Hepatic stellate cell (primary cell): ENCODE measurements around the gene SLC5A11.
"Not testable (repeated sequence)": the region's sequence is repeated elsewhere in the genome, so short reads cannot be mapped to it uniquely, and the experiment has no call there.

Experiments used
- DNase-seq: peaks from one replicate; pipeline ENCODE4 v3.0.0; 2011; ENCODE audit warnings: low spot score

The SLC5A11 gene

DNA sequence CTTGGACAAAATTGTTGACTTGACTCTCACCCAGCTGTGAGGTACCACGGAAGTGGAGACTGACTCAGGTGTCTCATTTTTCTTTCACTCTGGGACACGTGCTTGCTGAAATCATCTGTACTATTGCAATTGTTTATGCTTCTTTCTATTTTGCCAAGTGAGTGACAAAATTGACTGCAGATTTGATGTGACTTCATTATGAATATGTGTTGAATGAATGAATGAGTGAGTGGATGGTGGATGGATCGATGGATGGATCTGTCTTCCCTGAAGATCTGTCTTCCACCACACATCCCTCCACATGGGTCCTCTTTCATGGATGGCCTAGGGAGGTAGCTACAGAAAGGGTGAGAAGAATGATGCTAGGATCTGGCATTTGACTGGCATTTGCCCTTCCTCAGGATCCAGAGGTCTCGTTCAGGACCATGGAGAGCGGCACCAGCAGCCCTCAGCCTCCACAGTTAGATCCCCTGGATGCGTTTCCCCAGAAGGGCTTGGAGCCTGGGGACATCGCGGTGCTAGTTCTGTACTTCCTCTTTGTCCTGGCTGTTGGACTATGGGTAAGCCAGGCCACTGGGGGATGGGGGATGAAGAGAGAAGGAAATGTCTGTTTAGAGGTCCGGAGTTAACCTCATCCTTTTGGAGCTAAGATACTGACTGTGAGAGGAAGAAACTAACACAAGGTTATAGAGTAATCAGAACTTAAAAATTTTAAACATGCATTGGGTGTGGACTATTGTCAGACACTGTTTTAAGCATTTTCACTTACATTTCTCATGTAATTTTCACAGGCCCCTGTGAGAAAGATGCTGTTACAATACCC, 12.7 kb downstream of the SLC5A11 start:
- peak; percentile 65 for DNase-seq

DNA sequence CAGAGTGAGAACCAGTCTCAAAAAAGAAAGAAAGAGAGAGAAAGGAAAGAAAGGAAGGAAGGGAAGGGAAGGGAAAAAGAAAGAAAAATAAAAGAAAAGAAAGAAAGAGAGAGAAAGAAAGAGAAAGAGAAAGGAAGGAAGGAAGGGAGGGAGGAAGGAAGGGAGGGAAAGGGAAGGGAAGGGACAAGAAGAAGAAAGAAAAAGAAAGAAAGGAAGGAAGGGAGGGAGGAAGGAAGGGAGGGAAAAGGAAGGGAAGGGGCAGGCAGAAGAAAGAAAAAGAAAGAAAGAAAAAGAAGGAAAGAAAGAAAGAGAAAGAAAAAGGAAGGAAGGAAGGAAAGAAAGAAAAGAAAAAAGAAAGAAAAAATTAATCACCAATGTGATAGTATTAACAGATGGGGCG, 15.7 kb downstream of the SLC5A11 start:
- no peak for DNase-seq

DNA sequence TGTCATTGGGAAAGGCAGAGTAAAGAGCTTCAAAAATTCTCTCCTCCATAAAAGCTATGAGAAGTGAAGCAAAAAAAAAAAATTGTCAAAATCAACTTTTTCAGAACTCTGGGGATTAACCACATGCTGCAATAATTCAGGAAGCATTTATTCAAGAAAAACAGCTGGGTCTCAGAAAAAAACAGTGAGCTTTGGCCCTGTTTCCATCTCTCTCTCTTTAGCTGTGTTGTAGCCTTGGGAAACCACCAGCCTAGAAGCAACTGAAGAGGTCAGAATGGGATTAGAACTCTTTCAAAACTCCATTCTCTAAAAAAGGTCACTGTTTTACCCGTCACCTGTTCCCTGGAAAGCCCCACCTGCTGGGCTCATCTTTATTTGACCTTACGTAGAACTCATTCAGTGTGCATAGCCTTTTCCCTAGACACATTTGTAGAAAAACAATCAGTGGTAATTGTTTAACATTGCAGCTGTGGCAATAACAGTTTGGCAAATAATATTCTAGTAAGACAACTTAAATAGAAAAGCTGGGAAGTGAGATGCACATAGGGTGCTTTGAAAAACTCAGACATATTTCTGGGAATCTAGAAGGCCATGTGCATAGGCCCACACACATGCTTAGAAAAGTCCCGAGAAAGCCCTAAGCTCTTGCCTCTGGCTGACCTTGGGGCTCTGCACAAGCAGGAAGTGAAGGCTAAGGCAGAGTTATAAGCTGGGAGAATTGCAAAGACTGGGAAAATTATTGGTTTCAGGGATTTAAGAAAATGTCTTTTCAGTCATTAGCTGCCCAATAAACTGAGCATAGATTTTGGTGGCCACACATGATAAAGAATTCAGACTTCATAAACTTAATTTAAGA, 18.0 kb downstream of the SLC5A11 start:
- DNase-seq = no peak

DNA sequence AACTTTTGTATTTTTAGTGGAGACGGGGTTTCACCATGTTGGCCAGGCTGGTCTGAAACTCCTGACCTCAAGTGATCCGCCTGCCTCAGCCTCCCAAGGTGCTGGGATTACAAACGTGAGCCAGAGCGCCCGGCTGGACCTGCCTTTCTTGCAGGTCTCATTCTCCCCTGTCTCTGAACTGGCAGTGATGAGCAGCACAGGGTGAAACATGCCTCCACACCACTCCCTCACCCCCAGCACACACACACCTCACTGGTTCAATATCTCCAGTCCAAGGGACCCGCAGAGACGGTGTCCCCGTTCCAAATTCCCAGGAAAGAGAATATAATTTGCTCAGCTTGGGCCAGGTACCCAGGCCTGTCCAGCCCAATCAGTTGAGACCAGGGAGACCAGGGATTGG, 23.3 kb downstream of the SLC5A11 start:
- DNase-seq = no peak

DNA sequence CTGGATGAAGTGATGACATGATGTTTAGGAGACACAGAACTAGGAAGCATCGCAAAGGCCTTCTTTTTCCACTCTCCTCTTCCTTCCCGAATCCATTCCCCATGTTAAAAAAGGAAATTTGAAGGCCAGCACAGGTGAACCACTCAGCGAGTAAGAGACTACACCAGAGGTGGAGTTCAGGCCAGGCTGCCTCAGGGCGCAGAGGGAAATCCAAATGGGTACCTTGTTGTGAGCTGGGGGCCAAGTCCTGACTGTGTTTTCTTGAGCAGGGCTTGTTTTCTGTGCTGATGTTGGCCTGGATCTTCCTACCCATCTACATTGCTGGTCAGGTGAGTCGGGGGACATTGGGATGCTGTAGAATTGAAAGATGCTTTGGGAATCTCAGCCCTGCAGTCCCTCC, 26.1 kb downstream of the SLC5A11 start:
- no peak for DNase-seq

DNA sequence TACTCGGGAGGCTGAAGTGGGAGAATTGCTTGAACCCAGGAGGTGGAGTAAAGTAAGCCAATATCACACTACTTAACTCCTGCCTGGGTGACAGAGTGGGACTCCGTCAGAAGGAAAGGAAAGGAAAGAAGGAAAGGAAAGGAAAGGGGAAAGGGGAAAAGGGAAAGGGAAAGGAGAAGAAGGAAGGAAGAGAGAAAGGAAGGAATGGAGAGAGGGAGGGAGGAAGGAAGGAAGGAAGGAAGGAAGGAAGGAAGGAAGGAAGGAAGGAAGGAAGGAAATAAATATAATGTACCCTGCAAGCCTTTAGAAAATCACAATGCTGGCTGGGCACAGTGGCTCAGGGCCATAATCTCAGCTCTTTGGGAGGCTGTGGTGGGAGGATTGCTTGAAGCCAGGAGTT, 27.3 kb downstream of the SLC5A11 start:
- no peak for DNase-seq

DNA sequence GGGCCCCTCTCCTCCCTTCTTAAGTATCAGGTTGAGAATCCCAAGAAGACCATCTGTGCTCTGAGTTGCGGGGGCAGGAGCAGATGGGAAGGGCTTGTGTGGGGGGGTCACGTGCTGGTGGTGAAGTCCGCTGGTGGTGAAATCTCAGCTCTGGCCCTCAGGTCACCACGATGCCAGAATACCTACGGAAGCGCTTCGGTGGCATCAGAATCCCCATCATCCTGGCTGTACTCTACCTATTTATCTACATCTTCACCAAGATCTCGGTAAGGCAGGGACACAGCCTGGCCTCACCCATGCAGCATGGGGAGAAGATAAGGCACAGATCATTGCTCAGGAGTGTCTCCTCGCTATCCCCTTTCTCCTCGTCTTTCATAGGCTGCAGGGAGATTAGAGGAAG, 29.7 kb downstream of the SLC5A11 start:
- DNase-seq = no peak

DNA sequence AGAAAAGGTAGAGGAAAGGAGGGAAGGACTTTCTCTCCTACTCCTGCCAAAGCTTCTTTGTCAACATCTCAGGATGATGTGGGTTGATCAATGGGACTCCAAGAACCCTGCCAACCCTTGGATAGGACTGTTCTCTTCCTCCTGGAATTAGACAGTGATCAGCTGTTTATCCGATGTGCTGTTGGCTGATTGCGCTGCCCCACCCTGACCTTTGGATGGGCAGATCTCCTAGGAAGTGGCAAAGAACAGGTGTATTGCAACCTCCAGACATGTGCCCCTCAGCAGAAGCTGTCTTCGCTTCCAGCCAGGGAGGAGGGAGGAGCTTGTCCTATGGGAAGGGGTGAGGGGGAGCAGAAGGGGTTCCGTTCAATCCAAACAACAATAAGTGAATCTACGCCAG, 30.5 kb downstream of the SLC5A11 start:
- DNase-seq = no peak

DNA sequence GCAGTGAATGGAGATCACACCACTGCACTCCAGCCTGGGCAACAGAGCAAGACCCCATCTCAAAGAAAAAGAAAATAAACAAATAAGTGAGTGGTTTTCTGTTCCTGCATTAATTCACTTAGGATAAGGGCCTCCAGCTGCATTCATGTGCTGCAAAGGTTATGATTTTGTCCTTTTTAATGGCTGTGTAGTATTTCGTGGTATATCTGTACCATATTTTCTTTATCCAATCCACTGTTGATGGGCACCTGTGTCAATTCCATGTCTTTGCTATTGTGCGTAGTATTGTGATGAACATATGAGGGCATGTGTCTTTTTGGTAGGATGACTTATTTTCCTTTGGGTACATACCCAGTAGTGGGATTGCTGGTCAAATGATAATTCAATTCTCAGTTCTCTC, 33.9 kb downstream of the SLC5A11 start:
- no peak for DNase-seq

DNA sequence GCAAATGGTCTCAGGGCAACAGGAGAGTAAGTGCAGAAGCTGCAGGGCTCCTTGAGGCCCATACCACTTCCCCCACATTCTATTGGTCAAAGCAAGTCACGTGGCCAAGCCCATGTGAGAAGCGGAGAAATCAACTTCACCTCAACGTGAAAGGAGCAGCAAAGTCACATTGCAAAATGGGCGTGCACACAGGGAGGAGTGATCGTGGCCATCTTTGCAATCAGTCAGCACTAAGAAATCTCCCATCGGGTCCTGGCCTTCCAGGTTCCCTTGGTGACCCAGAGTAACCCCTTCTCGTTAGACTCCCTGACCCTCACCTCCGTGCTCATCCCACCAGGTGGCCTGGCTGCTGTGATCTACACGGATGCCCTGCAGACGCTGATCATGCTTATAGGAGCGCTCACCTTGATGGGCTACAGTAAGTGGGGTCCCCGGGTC, 38.0 kb downstream of the SLC5A11 start:
- no peak for DNase-seq

DNA sequence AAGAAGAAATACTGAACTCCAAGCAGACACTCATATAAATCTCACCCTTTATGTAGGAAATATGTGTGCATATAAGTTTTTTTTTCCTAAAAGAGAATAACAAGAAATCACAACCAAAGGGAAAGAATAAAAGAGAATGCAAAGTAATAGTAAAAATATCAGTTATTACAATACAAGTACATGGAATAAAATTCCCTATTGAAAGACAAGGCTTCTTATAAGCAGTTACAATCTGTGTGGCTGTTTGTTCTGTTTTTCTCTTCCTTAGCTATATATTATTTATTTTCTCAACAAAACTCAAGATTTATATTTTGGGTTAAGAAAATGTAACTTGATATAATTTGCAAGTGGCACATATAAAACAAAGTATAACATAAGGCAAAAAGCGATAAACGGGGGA, 41.7 kb downstream of the SLC5A11 start:
- no peak for DNase-seq

DNA sequence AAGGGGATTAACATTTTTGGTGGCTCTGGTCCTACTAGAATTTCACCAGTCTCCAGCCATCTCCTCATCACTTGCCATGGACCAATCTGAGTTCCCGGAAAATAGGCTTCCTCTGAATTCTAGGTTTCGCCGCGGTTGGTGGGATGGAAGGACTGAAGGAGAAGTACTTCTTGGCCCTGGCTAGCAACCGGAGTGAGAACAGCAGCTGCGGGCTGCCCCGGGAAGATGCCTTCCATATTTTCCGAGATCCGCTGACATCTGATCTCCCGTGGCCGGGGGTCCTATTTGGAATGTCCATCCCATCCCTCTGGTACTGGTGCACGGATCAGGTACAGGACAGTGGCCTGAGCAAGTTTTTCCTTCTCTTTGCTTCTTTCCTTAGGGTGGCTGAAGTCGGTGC, 45.0 kb downstream of the SLC5A11 start:
- DNase-seq = no peak

DNA sequence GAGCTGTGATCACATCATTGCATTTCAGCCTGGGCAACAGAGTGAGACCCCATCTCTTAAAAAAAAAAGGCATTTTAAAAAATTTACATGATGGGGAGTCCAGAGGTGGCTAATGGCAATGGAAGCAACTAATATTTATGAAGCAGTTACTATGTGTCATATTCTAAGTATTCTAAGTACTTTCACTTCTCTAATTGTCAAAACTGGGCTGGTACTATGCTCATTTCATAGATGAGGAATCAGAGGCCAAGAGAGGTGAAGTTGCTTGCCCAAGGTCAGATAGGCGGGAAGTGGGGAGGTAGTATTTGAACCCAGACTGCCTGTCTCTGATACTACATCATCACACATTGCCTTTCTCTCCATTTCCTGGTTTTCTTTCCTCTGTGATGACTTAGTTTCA, 50.7 kb downstream of the SLC5A11 start:
- DNase-seq = no peak

DNA sequence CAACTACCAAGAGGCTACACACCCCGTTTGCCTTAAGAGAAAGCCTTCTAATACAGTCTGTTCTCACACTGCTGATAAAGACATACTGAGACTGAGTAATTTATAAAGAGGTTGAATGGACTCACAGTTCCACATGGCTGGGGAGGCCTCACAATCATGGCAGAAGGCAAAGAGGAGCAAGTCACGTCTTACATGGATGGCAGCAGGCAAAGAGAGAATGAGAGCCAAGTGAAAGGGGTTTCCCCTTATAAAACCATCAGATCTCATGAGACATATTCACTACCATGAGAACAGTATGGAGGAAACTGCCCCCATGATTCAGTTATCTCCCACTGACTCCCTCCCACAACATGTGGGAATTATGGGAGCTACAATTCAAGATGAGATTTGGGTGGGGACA, 51.8 kb downstream of the SLC5A11 start:
- not testable (repeated sequence) for DNase-seq

DNA sequence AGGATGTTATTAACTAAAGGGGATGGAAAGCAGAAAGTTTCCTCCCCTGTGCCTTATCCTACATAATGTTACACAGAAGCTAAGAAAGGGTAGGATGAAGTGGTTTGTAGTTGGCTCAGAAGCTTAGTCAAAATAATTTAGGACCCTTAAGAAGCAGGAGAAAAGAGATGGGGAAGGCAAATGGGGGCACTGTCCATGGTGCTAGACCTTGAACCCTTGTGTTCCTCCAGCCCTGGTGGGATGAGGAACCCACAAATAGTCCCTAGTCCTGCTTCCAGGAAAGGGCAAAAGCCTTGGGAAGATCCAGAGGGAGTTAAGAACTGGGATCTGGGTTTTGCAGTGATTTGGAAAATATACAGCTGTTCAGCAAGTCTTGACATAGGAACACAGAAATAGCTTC, 54.5 kb downstream of the SLC5A11 start:
- no peak for DNase-seq

DNA sequence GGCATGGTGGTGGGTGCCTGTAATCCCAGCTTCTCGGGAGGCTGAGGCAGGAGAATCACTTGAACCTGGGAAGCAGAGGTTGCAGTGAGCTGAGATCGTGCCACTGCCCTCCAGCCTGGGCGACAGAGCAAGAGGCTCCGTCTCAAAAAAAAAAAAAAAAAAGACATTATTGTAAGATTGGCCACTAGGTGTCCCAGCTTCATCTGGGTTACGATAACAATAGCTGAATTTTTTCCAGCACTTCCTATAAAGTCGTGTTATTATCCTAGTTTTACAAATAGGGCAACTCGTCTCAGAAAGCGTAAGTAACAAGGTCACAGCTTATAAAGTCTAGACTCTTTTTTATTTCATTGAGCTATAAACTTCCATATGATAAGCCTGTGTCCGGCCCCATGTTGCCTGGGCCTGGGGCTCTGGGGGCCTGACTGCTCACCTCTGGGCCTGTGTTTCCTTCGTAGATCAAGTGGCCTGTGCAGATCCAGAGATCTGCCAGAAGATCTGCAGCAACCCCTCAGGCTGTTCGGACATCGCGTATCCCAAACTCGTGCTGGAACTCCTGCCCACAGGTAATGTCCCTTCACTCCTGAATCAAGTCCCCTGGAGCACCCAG, 60.5 kb downstream of the SLC5A11 start:
- DNase-seq = peak; percentile 37

DNA sequence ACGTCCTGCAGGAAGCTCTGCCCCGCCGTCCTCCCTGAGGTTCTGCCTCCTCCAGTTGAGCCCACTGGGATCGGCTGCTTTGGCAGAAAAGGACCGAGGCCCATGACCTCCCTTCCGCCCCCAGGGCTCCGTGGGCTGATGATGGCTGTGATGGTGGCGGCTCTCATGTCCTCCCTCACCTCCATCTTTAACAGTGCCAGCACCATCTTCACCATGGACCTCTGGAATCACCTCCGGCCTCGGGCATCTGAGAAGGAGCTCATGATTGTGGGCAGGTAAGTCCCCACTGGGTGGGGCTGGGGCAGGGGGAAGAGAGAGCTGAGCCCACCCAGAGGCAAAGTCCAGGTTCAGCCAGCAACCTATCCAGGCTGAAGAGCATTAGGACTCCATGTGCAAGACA, 61.1 kb downstream of the SLC5A11 start:
- no peak for DNase-seq

DNA sequence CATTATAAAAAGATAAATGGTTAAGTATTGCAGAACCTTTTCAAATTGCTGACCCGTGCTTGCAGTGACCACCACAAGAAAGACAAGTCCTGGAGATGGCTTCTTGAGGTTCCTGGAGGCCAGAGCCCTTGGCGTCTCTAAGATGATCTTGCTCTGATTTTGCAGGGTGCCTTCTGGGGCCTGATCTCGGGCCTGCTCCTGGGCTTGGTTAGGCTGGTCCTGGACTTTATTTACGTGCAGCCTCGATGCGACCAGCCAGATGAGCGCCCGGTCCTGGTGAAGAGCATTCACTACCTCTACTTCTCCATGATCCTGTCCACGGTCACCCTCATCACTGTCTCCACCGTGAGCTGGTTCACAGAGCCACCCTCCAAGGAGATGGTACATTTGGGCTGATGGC, 63.0 kb downstream of the SLC5A11 start:
- DNase-seq = no peak

DNA sequence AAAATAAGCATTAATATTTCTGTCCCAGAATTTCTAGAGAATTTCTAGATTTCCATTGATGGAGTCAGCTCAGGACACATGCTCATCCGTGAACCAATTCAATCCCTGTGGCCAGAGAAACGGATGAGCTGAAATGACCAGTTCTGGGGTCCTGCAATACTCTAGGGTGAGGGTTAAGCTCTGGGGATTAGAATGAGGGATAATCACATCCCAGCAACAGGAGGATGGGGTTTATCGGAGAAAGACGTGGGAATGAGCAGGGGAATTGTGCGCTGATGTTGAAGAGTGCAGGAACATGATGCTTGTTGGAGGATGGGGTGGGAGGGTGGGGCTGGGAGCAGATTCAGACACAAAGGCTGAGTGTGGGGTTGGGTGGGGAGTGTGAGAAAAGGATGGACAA, 64.1 kb downstream of the SLC5A11 start:
- no peak for DNase-seq

DNA sequence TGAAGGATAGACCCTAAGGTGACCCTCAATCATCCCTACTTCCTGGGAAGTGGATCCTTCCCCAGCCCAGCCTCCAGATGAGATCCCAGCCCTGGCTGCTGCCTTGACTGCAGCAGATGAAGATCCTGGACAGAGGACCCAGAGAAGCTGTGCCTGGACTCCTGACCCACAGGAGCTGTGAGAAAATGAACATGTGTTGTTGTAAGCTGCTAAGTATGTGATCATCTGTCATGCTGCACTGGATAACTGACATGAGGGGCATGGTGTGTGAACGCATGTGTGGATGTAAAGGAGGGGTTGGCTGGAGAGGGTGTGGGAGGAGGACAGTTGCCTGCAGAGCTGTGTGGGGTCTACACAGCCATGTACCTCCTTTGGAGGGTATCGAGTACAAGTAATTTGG, 69.3 kb downstream of the SLC5A11 start:
- no peak for DNase-seq

DNA sequence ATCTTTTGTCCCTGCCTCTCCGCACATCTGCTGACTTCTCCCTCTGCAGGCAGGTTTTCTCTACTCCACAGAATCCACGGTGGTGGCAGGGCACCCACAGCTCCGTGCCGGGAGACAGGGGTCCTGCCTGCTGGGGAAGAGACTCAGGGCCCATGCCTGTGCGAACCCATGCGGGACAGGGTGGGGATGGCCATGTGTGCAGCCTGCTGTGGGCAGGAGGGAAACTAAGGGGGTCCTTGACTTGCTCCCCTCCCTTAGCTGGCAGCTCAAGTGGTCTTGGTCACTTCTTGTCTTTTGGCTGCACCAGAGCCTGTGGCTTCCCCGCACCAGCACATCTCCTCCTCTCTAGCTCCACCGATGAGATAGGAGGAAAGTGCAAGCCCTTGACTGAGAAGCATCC, 69.8 kb downstream of the SLC5A11 start:
- DNase-seq = no peak

DNA sequence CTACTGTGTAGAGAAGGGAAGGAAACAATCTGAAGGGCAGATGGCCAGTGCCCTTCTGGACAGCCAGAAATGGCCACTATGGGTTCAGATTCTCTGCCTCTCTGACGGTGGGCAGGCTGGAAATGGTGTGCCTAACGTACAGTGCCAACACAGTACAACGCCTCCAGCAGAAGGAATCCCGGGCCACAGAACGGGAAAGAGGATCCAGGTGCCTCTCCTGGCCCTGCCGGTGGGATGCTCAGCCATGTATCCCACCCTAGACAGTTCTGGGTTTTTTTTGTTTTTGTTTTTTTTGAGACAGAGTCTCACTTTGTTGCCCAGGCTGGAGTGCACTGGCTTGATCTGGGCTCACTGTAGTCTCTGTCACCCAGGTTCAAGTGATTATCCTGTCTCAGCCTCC, 71.5 kb downstream of the SLC5A11 start:
- no peak for DNase-seq

DNA sequence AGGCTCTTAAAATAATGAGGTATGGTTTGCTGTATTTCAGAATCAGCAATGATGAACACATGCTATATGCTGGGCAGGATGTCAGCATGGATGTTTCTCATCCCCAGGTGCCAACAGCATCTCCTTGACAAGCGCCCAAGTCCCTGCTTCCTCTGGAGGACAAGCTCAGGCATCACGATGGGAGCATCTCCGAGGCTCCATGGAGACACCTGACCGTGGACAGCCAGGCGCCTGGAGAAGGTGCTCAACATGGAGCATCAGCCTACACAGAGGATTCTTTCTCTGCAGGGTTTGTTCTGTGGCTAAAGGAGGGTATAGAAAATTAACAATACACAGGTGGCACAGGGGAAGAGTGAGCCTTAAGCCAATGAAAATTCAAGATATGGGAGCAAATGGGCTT, 72.1 kb downstream of the SLC5A11 start:
- no peak for DNase-seq
